ENCODE data around the gene SLC8A1.

Gene SLC8A1

DNA sequence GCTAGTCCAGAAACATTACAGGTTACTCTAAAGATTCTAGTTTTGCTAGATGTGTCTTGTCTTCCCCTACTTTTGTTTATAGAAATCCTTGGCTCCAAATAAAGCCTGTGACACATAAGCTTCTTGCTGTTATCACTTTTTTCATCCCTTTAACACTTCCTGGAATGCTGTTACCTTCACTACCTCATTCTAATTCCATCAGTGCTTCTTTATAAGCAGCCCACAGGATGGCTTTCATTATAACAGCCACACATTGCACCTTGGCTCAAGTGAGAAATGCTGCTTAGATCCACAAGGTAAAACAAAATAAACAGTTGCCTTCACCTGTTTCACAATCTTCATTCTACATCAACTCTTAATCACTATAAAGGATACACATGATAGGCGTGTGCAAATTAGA is 221.7 kb downstream of the SLC8A1 start:
- ATAC-seq = no peak
- TF ChIP-seq RARB (CRISPR knock-in tag; IDR thresholded peaks at IDR 0.05) (no peak), ARNTL (CRISPR knock-in tag; IDR thresholded peaks at IDR 0.05; ENCODE audit: borderline replicate concordance, low read depth) (no peak)
- TF ChIP-seq, protein P1, sequence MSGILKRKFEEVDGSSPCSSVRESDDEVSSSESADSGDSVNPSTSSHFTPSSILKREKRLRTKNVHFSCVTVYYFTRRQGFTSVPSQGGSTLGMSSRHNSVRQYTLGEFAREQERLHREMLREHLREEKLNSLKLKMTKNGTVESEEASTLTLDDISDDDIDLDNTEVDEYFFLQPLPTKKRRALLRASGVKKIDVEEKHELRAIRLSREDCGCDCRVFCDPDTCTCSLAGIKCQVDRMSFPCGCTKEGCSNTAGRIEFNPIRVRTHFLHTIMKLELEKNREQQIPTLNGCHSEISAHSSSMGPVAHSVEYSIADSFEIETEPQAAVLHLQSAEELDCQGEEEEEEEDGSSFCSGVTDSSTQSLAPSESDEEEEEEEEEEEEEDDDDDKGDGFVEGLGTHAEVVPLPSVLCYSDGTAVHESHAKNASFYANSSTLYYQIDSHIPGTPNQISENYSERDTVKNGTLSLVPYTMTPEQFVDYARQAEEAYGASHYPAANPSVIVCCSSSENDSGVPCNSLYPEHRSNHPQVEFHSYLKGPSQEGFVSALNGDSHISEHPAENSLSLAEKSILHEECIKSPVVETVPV (CRISPR knock-in tag; IDR thresholded peaks at IDR 0.05) = no peak

DNA sequence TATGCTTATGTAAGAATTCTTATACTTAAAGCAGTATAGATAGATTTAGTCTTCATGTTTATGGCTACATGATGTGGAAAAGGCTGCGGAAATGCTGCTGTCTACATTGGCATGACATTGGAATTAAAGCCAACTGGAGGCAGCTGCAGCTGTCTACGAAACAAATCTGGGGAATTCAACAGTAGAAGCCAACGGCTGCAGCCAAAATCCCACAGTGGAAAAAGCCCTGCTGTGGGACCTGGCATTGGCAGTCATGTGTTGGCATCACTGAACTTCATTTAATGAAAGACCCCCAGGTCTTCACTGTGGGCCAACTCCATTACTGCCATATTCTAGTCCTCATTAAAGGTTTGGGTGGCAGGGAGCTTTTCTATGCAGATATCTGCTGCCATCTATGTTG is 223.6 kb downstream of the SLC8A1 start:
- TF ChIP-seq ISL1 (CRISPR knock-in tag; IDR thresholded peaks at IDR 0.05) = no peak
- no peak for TF ChIP-seq SNAI2 (CRISPR knock-in tag; IDR thresholded peaks at IDR 0.05)
- TF ChIP-seq PPARA (CRISPR knock-in tag; IDR thresholded peaks at IDR 0.05; ENCODE audit: borderline replicate concordance) = no peak
- TF ChIP-seq, protein P2, sequence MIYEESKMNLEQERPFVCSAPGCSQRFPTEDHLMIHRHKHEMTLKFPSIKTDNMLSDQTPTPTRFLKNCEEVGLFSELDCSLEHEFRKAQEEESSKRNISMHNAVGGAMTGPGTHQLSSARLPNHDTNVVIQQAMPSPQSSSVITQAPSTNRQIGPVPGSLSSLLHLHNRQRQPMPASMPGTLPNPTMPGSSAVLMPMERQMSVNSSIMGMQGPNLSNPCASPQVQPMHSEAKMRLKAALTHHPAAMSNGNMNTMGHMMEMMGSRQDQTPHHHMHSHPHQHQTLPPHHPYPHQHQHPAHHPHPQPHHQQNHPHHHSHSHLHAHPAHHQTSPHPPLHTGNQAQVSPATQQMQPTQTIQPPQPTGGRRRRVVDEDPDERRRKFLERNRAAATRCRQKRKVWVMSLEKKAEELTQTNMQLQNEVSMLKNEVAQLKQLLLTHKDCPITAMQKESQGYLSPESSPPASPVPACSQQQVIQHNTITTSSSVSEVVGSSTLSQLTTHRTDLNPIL (CRISPR knock-in tag; IDR thresholded peaks at IDR 0.05; ENCODE audit: low read depth) = no peak
- TF ChIP-seq ESRRG (CRISPR knock-in tag; IDR thresholded peaks at IDR 0.05) = no peak
- TF ChIP-seq ZC3H10 (CRISPR knock-in tag; IDR thresholded peaks at IDR 0.05) = no peak
- TF ChIP-seq ZNF8 (CRISPR knock-in tag; IDR thresholded peaks at IDR 0.05) = no peak
- no peak for TF ChIP-seq RARB (CRISPR knock-in tag; IDR thresholded peaks at IDR 0.05)
- no peak for TF ChIP-seq GLIS3 (CRISPR knock-in tag; IDR thresholded peaks at IDR 0.05)
- no peak for ATAC-seq

DNA sequence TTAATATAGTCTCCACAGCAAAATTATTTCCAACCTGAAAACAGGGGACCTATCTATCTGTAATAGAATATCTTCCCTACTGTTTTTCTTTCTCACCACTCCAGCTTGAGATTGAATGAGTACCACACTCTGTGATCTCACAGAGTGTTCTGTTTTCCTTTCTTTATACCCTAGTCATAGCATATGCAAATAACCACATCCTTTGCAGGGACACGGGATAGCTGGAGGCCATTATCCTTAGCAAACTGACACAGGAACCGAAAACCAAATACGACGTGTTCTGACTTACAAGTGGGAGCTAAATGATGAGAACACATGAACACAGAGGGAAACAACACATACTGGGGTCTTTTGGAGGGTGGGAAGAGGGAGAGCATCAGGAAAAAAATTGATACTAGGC is 224.7 kb downstream of the SLC8A1 start:
- no peak for TF ChIP-seq ZFP30 (CRISPR knock-in tag; IDR thresholded peaks at IDR 0.05)
- no peak for TF ChIP-seq BACH2 (CRISPR knock-in tag; IDR thresholded peaks at IDR 0.05; ENCODE audit: borderline replicate concordance)
- TF ChIP-seq PPARA (CRISPR knock-in tag; IDR thresholded peaks at IDR 0.05; ENCODE audit: borderline replicate concordance) = no peak
- TF ChIP-seq, protein P3, sequence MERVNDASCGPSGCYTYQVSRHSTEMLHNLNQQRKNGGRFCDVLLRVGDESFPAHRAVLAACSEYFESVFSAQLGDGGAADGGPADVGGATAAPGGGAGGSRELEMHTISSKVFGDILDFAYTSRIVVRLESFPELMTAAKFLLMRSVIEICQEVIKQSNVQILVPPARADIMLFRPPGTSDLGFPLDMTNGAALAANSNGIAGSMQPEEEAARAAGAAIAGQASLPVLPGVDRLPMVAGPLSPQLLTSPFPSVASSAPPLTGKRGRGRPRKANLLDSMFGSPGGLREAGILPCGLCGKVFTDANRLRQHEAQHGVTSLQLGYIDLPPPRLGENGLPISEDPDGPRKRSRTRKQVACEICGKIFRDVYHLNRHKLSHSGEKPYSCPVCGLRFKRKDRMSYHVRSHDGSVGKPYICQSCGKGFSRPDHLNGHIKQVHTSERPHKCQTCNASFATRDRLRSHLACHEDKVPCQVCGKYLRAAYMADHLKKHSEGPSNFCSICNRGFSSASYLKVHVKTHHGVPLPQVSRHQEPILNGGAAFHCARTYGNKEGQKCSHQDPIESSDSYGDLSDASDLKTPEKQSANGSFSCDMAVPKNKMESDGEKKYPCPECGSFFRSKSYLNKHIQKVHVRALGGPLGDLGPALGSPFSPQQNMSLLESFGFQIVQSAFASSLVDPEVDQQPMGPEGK (CRISPR knock-in tag; IDR thresholded peaks at IDR 0.05; ENCODE audit: borderline replicate concordance) = no peak
- TF ChIP-seq ZNF8 (CRISPR knock-in tag; IDR thresholded peaks at IDR 0.05) = no peak
- TF ChIP-seq CSDC2 (CRISPR knock-in tag; IDR thresholded peaks at IDR 0.05) = no peak
- ATAC-seq = no peak

DNA sequence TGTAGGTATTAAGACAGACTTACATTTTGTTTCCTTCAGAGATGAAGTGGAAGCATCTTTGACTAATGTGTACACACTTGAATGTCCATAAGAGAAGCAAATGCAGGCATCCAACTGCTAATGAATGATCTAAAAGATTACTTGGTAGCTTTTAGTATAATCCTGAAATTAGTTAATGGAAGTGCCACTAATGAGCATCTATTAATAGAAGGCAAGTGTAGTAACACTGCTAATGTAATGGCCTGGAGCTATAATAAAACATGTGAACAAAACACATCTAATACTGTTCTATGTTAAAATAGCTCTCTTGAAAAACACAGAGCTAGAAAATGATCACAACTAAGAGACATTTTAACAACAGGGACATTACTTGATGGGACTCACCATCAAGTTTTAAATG is 225.3 kb downstream of the SLC8A1 start:
- no peak for ATAC-seq
- TF ChIP-seq RARB (CRISPR knock-in tag; IDR thresholded peaks at IDR 0.05) (no peak), TOX (CRISPR knock-in tag; IDR thresholded peaks at IDR 0.05; ENCODE audit: borderline replicate concordance) (no peak), TCF4 (CRISPR knock-in tag; IDR thresholded peaks at IDR 0.05; ENCODE audit: borderline replicate concordance) (no peak)
- TF ChIP-seq, protein P2 (CRISPR knock-in tag; IDR thresholded peaks at IDR 0.05; ENCODE audit: low read depth) = no peak

DNA sequence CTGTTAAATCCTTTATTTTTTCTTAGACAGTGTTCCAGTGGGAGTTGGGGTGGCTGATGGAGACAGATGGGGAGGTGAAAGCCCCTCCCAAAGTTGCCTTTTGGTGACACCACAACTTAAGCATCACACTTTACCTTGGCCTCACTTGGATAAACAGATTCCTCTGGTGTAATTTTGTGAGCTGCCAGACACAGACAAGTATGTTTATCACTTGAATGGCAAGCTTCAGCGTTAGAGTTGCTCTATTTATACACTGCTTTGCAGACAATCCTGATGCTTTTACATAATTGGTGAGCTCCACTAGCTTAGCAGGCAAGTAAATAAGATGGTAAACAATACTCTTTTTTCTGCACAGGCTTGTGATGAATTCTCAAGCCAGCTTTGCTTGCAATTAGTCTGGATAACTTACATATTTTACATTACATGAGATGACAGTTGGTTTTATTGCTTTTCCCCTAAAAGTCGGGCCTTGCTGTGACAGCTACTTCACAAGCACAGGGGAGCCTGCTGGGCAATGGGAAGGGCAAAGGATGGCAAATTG is 226.2 kb downstream of the SLC8A1 start:
- no peak for ATAC-seq
- TF ChIP-seq TOX (CRISPR knock-in tag; IDR thresholded peaks at IDR 0.05; ENCODE audit: borderline replicate concordance) (no peak), OSR1 (CRISPR knock-in tag; IDR thresholded peaks at IDR 0.05) (no peak), TCF4 (CRISPR knock-in tag; IDR thresholded peaks at IDR 0.05; ENCODE audit: borderline replicate concordance) (no peak), ZFP30 (CRISPR knock-in tag; IDR thresholded peaks at IDR 0.05) (no peak), ZFP3 (CRISPR knock-in tag; IDR thresholded peaks at IDR 0.05) (no peak), ZNF70 (CRISPR knock-in tag; IDR thresholded peaks at IDR 0.05) (no peak), SNAI2 (CRISPR knock-in tag; IDR thresholded peaks at IDR 0.05) (no peak)
- TF ChIP-seq, protein P3 (CRISPR knock-in tag; IDR thresholded peaks at IDR 0.05; ENCODE audit: borderline replicate concordance) = no peak
- TF ChIP-seq, protein P1 (CRISPR knock-in tag; IDR thresholded peaks at IDR 0.05) = no peak

All from SK-N-SH treated with all-trans-retinoic acid at 6 μM for 48 hours (cell line).